Loucy (cell line): ENCODE data around the gene KYNU.

Experiments used
- CTCF ChIP-seq: fragments of 200-600 bp; sonication (generic); conservative IDR thresholded peaks from 2 replicates; pipeline ENCODE4 v1.5.1; 2014; ENCODE audit warnings: mild to moderate bottlenecking, antibody characterized with exemption, low read length
- EZH2phosphoT487 ChIP-seq: fragments of 200-600 bp; IDR thresholded peaks from 2 replicates; pipeline ENCODE4 v1.6.1; 2018; ENCODE audit warnings: antibody characterized with exemption, mild to moderate bottlenecking, moderate library complexity, borderline replicate concordance

GRCh38 chr2:142871396-142871795 is 6.1 kb upstream of the KYNU start:
- TF ChIP-seq CTCF, result no peak
- no peak for TF ChIP-seq EZH2phosphoT487
